NCI-H345 treated with DMSO at 0.1 percent for 48 hours (cell line): Measurements from ENCODE around the gene RUNDC3A.
A peak's percentile ranks its signal among the peaks of the same experiment; 100 is the strongest.

Experiments used
- DNase-seq: peaks from one replicate; lab custom pipeline; 2025; ENCODE audit not compliant: unreplicated experiment; lab: John Stamatoyannopoulos, UW

Gene RUNDC3A

DNA sequence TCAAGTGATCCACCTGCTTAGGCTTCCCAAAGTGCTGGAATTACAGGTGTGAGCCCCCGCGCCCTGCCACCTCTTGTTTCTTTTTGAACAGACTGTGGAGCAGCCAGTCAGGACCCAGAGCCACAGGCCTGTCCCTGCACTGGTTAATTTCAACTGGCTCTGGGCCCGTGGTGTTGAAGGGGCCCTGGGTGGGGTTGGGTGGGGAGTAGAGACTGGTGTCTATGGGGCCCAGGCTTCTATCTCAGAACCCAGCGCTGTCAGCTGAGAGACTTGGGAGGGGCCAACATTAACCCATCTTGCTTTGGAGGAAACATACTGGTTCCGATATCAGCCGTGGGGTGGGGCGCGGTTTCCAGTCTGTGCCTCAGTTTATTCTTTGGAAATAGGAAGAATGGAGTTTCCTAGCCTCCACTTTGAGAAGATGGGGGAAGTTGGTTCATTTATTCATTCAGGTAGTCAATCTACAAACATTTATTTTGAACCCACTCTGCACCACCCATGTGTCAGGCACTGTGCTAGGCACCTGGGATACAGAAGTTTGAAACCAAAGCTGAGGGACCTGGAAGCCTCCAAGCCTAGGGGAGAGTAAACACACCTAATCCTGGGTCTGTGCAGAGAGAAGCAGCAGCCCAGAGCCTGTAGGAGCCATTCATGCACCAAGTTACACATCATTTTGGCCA, 24.9 kb upstream of the RUNDC3A start:
- DNase-seq = no peak

DNA sequence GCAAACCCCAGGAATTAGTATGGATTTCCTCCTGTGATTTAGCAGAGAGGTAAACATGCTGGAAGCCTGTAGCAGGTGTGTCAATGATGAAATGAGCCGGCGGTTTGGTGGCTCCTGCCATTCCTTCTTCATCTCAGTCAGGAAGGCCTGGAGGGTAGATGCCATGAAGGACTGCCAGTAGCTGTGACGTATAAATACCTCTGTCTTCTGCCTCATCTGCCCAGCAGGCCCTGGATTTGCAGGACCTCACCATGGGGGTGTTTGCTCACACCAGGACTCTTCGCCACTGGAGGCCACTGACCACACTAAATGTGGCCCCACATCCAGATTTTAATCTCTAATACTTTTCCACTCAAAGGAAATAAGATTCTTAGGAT, 24.4 kb upstream of the RUNDC3A start:
- no peak for DNase-seq

DNA sequence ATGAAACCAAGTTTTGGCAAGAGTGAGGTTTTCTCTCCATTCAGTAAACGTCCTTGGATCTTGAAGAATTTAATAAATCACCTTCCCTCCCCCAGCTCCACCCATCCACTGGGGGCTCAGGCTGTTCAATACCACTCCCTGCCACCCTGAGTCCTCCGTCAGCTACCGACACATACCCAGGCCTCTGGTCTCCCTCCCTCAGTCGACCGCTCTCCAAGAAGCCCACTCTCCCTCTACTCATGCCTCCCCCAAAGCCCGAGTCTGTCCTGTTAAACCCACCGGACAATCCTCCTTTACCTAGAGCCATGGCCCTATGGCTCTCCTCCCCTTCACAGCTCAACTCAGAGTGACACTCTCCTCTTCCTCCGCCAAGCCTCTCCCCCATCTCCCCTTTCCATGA, 20.8 kb upstream of the RUNDC3A start:
- DNase-seq = no peak

DNA sequence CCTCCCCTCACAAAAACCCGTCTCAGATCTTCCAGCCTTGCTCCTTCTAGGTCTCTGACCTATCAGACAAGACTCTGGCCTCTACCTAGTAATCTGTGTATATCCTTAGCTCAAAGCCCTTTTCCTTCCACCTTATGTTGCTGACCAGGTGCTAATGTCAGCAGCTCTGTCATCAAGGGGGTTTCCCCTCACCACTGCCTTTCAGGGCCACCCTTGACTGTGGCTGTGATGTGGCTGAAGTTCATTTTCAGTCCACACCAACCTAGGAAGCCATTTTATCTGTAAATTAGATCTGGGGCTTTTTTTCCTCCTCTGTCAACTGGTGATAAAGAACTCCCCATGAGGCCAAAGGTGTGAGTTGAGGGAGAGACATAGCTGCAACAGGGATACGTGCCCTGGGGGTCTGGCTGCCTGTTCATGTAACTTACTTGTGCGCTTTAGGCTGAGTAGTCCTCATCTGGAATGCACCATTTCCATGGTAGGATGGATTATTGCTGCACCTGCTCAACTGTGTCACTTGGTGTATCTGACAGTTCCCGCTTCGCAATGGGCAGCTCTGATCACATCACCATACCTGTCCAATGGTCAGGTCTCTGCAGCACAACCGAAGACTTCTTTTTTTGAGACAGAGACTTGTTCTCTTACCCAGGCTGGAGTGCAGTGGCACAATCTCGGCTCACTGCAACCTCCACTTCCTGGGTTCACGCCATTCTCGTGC, 14.7 kb upstream of the RUNDC3A start:
- DNase-seq = no peak

DNA sequence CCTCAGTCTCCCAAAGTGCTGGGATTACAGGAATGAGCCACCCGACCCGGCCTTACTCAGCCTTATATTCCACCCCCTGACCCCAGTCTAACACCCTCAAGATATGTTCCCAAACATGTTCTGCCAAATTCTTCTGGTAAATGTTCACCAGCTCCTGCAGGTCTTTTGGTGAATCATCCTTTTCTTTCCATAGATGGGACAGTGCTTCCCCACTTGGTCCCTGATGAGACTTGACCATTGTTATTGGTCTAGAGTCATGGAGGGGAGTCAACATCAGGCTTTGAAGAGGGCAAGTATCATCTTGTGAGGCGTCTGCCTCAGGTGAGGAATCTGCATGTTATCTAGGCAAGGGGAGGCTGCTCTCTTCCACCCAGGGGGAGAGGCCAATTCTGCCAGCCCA, 10.4 kb upstream of the RUNDC3A start:
- no peak for DNase-seq

DNA sequence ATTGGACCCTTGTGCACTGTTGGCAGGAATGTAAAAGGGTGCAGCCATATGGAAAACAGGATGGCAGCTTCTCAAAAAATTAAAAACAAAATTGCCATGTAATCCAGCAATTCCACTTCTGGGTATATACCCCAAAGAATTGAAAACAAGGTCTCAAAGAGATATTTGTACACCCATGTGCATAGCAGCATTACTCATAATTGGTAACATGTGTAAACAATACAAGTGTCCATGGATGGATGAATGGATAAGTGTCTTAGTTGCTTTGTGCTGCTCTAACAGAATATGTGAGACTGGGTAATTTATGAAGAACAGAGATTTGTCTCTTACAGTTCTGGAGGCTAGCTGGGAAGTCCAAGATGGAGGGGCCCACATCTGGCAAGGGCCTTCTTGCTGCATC, 3.8 kb upstream of the RUNDC3A start:
- no peak for DNase-seq

DNA sequence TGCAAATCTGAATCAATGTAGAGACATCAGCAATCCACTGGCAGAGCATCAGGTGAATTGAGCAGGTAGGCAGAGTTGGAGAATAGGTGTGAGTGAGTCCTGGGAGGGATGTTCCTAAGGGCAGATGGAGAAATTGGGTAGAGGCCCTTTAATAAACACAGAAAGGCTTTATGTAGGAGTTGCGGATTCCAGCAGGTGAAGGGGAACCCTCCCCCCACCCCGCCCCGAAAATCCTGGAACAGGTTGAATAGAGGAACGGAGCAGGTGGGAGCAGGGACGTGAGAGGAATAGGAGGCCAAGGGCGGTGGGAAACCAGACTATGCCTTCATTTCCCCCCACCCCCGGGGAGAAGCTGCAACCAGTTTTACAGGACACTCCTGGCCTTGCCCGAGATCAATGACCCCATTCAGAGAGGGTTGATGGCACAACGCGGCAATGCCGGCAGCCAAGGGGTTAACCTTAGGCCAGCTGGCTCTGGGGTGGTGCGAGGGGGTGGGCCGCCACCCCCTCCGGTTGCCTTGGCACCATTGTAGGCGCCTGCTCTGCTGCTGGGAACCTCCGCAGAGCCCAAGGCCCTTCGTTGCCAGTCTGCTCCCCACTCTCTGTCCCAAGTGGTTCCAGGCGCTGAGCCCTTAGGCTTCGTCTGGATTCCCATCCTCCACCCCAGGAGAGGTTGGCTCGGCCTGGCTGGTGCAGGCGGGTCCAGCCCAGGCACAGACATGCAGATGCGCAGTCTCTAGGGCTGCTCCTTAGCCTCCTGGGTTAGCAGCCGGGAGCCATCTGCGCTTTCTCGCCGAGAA, 814 bp upstream of the RUNDC3A start:
- peak; percentile 24 for DNase-seq

DNA sequence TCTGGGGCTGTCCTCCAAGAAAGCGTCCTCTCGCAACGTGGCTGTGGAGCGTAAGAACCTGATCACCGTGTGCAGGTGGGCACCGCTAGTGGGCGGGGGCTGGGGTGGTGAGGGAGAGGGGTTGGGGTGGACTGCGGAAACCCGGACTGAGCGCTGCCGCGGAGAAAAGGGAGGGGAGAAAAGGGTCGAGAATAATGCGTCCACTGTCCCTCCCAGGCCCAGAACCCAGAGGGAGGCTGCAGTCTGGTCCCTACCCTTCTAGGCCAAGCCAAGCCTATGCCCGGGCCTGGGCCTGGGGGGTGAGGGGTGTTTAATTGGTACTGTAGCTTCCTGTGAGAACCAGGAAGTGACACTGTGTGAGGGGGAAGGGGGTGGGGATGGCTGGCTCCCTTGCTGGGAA, 464 bp downstream of the RUNDC3A start:
- no peak for DNase-seq

DNA sequence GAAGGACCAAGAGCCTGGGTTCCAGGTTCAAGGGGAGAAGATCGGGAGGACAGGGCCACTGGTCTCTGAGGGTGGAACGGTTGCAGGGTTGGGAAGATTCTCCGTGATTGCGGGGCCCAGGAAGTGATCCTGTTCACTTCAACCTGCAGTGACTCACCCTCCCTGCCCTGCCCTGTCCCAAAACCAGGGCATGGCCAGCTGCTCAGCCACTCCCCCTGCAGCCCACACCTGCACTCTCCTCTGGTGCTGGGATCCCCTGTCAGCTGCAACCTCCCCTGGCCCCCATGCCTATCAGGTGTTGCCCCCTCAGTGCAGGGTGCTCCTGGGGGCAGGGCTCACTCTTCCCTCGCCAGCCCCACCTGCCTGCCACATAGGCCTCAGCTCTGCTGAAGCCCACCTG, 1.1 kb downstream of the RUNDC3A start:
- no peak for DNase-seq

DNA sequence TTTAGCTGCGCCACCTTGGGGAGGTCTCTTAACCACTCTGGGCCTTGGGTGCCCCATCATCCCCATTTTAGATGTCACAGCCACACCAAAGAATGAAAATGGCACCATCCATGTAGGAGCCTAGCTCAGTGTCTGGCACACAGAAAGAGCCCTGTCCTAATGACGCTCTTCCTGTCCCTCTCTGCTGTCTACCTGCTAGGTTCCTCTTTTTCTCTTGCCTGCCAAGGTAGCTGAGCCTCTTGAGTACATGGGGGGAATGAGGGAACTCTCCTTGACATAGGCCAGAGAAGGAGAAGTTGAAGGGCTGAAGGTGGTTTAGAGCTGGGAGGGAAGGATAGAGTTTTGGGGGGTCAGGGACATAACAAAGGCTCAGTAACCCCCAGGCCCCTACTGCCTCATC, 1.8 kb downstream of the RUNDC3A start:
- DNase-seq = no peak

DNA sequence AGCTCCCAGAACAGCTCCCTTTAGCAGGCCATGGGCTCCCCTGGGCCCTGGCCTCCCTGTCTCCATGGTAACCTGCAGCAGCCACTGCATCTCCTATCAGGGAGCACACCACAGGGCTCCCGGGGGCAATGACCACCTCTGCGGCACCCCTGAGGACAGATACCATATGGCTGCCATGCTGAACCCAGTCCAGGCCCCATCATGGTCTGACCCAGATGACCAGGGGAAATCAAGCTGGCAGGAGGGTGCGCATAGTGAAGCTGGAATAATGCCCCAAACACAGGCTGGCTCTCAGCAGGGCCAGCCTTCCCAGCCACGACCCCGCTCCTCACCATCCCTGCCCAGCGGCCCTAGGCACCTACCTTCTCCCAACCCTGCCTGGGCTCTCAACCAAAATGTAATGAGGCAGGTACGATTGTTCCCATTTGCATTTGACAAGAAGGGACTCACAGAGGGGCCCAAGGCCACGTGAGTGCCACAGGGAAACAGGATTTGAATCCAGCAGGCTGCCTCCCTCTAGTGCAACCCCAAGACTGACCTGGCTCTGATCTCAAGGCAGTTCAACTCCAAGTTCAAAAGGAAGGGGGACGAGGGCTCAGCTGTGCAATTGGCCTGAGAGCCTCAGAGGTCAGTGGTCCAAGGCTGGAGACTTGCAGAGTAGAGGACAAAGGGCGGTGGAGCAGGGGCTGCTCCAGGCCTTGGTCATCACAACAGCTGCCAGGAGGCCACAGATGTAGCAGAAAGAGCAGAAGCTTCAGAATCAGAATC, 2.4 kb downstream of the RUNDC3A start:
- DNase-seq = no peak

DNA sequence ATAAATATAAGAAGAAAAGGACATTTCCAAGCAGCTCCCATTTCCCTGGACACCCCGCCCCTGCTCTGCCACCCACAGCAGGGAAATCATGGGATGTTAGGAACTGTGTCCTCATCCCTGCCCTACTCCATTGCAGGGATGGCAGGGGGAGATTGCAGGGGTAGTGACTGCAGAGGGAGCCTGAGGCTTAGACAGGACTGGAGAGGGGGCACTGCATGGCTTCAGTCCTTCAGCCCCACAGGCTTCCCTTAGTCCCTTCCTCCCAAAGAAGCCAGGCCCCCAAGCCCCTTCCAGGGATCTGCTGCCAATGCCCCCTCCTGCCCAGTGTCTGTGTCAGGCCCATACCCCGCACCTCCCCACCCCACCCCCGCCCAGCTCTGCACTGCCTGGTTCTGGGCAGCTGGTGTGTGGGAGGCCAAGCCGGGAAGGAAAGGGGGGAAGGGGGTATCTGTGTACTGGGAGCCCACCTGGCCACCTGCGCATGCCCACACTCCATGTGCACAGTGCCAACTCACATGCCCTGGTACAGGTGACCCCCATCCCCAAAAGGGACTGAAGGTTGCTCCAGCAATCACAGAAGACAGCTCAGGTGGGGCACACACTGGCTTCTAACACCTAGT, 3.3 kb downstream of the RUNDC3A start:
- DNase-seq = no peak

DNA sequence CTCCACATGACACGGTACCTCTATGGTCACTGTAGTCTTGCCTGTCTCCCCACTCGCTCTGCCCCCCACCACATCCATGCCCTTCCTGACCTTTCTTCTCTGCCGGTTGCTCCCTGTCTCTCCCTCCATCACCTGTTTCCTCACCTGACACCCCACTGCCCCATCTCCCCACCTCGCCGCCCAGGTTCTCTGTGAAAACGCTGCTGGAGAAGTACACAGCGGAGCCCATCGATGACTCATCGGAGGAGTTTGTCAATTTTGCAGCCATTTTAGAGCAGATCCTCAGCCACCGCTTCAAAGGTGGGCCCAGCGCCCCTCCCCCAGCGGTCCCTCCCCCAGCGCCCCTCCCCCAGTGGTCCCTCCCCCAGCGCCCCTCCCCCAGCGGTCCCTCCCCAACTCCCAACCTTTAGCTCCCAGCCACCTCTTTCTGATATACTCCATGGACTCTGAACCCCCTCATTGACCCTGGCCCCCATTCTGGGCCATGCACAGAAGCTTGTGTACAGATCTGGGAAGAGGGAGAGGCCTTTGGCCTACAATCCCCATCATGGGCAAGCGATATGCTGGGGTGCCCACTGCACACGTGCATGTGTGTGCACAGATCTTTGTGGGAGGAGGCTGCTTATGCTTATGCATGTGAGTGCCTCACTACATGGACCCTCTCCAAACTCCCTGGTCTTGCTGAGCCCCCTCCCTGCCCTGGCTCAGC, 4.1 kb downstream of the RUNDC3A start:
- DNase-seq = no peak

DNA sequence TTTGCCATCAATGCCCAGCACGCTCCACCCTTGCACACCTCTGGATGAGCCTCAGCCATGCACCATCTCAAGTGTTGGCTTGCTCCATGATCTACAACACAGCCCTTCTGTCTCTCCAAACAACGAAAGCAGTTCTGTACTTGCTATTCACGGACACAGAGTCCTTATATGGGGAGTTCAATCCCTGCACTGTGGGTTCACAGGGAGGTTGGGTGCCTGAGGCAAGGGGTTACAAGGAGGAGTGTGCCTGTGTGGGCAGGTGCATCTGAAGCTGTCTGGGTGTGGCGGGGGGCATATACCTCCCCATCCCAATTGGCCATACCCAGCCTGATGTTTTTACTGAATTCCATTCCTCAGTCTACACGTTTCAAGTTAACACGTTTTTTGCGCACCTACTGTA, 5.6 kb downstream of the RUNDC3A start:
- DNase-seq = no peak

DNA sequence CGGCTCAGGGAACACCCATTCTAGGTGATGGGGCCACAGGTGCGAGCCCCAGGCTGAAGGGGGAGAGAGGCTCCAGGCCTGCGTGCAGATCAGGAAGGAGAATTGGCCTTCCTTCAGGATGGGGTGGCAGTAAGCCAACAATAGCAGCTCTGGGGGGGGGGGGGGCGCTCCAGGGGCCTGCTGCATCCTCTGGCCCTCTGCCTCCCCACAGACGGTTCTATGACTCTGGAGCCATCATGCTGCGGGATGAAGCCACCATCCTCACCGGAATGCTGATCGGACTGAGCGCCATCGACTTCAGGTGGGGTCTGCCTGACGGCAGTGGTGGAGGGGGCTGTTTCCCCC, 6.1 kb downstream of the RUNDC3A start:
- DNase-seq = no peak

DNA sequence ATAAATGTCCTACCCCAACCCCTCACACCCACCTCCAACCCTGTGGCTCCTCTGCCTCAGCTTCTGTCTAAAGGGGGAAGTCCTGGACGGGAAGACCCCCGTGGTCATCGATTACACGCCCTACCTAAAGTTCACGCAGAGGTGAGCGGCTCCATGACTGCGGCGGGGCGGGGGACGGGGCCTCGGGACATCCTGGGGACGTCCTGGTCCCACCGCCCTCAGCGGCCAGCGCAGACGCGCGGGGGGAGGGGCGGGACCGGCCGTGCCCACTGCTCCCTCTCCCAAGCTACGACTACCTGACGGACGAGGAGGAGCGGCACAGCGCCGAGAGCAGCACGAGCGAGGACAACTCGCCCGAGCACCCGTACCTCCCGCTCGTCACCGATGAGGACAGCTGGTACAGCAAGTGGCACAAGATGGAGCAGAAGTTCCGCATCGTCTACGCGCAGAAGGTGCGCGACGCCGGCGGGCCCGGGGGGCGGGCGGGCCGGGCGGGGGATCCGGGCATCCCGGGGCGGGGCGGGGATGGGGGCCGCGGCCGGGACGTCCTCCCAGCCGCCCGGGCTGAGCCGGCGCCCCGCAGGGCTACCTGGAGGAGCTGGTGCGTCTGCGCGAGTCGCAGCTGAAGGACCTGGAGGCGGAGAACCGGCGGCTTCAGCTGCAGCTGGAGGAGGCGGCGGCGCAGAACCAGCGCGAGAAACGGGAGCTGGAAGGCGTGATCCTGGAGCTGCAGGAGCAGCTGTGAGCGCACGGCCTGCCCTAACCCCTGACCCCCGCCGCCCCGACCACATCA, 6.7 kb downstream of the RUNDC3A start:
- DNase-seq = no peak

DNA sequence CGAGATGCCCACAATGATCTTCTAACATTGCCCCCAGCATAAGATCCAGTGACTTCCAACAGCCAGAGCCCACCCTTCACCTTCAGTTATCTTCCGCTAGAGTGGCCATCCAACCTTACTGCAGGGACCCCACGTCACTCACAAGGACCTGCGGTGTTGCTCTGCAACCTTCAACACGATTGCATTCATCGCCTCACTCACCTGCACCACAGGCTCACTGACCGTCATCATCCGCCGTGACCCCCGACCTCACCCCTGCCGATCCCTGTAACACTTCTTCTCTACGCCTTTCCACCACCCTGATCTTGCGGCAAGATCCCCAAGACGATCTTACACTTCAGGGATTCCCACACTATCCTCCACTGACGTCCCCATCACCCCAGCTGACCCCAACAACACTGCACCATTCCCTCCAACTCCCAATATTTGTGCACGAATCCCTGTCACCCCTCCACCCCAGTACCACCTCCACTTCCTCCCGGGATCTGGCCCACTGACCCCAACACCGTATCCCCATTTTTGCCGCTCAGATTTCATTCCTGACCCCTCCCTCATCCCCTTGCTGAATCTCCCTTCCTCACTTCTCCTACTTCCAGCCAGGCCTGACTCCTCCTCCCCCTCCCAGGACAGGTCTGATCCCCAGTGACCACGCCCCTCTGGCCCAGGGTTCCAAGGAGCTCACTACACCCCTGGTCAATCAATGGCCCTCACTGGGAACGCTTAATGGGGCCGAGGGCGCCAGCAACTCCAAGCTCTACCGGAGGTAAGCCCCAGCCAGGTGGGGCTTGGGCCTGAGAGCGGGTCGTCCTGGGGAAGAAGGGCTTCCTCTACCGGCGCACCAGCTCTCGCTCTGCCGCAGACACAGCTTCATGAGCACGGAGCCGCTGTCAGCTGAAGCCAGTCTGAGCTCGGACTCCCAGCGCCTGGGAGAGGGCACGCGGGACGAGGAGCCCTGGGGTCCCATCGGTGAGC, 7.6 kb downstream of the RUNDC3A start:
- DNase-seq = no peak

DNA sequence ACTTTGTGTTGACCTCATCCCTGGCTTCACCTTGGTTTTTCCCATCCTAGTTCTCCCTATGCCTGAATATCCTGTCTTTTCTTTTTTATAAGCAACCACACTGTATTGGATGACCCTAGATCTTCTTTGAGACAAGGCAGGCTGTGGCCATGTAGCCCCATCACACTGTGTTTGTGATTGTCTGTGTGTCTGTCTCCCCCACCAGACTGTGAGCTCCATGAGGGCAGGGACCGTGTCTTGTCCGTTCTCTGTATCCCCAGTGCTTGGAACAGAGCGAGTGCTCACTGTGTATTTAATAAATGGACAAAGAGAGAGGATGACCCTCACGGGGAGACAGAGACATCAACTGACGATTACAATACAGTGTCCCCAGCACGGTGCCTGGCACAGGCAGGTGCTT, 9.1 kb downstream of the RUNDC3A start:
- no peak for DNase-seq
